ENCODE measurements around the gene GPR137B.

GPR137B gene

DNA sequence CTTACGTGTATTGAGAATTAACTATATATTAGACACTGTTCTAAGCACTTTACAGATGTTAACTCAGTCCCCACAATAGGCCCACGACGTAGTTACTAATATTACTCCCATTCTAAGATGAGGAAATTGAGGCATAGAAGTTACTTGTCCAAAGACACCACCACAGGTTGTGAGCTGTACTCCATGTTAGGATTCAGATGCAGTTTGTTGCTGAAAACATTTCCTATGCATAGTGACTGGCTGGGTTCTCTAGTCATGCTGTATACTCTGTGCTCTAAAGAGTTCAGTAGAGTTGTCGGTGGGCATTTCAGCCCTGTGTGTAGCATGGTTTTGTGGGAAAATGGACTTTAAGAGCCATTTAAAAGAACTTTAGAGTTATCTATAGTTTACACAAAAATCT lies 65.2 kb downstream of the GPR137B start:
- DNase-seq: no peak

DNA sequence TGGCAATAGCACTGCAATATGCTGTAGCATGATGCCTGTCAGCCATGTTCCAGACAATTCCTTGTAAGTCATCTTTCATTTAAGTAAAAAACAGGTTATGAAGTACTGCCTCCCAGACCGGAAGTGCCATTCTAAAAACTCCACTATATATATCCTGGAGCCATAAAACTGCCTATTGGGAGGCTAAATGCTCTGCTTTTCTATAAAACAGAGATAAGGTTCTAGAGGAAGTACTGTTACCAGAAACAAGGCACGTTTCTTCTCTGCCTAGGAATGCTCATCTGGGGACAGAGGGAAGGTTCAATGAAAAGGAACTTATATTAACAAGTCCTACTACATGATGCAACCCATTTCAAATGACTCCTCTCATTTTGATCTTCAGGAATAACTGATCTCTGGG lies 66.8 kb downstream of the GPR137B start:
- DNase-seq: no peak

DNA sequence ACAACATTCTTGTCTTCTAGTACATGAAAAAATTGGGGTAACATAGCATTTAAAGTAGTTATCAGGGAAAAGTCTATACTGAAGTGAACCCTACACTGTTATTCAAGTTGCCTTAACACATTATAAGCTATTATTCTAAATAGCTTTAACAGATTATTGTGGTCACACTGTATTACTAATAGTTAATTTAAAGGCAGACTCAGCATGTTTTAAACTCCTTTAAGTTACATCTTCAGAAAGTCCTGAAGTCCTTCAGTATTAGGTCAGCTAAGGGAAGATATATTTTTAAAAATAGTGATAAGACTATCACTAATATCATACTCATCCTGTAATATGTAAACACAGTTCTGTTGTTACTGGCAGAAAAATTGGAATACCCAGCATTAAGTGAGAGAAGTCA lies 67.4 kb downstream of the GPR137B start:
- DNase-seq: no peak

DNA sequence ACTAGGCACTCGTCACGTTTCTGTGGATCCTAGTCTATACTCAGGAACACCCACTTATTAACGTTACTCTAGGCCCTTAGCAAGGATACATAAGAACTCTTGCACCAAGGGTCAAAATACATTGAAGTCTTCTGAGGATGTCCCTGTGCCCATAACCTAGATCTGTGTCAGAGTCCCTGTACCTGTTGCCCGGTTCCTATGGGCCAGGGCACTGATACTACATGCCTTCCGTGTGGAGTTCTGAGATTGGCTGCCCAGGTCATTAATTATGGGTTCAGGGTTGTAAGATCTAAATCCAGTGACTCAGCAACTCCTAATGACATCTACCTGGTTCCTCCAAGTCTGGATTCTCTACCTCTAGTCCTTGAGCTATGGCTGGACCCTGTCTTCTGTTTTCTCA lies 69.5 kb downstream of the GPR137B start:
- DNase-seq: no peak

DNA sequence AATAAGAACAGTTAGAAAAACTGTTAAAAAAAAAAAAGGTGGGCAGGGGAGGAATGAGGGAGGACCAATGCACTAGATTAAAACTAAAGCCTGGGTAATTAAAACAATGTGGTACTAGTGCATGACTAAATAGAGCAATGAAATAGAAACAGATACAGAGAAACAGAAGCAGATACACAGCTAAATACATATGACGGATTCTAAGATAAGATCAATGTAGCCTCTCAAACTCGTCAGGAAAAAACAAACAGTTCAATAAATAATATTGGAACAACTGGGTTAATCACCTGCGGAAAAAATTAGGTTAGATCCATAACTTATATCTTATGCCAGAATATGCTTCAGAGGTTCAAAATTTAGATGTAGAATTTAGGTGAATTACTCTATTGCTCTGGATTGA lies 71.2 kb downstream of the GPR137B start:
- DNase-seq: no peak

DNA sequence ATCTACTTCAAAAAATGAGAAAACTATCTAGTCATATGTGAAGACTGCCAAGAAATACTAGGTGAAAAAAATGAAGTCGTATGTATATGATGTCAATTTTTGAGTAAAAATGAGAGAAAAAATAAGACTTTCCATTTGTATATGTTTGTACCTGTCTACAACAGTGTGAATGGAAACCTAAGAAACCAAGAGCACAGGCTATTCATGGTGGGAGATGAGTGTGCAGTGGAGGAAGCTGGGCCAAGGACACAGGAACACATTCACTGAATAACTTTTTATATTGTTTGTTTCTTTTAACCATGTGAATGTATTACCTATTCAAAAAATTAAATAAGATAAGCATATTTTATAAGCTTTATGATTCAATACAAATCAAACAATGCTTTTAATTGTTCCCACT lies 72.4 kb downstream of the GPR137B start:
- DNase-seq: no peak

DNA sequence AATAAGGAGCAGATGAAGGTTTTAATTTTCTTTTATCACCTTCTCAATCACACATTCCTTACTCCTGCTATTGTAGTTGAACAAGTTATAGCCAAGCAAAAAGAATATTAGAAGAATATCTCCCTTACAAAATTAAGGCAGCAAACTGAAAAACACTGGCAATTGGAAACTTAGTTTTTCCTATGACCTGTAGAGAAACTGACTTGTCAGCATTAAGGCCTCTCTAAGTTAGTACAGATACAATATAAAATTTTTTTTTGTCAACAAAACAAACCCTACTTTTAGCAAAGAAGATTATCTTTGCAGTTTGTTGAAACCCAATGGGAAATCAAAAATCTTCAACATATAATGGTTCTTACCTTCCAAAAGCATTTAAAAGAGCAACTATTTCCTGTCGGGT lies 78.1 kb downstream of the GPR137B start:
- DNase-seq: no peak

DNA sequence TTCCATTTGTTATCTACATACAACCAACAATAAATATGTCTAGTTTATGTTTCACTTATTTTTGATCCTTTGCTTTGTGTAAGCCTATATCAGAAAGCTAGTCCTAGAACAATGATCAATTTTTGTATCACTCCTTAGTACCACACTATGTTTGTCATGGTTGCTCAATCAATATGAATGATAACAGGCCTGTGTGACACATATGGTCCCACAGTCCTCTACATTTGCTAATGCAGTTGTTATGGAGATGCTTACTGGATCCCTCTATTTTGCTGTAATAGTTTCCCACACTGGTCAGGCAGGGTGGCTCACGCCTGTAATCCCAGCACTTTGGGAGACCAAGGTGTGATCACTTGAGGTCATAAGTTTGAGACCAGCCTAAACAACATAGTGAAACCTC lies 80.3 kb downstream of the GPR137B start:
- no peak for DNase-seq

DNA sequence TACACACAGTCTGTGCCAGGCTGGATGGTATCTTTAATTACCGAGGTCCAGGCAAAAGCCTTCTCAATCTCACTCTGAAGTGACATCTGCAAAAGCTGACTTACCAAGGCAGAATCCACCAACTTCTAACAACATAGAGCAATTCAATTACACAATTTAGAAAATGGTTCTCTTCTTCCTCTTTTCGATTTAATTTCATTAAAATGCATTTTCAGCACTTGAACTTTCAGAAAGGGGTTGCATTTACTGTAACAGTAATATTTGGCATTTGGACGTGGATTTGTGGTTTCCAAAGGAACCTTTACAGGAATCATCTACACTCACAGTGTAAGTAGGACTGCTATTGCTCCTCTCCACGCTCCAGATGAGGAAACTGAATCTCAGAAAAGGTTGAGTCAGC lies 86.1 kb downstream of the GPR137B start:
- DNase-seq: no peak

DNA sequence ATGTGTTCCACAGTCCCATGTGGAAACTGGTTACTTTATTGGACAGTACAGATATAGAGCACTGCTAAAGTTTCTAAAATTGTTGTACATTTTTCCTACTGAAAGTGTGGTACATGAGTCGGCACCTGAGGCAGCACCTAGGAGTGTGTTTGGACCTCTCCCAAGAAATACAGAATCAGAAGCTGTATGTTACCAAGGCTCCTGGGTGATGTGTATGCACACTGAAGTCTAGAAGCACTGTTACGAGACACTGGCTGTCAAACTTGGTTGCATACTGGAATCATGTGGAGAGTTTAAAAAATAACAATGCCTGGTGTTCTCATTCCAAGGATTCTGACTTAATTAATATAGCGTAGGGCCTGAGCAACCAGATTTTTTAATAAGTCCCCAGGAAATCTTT lies 92.8 kb downstream of the GPR137B start:
- DNase-seq: no peak

DNA sequence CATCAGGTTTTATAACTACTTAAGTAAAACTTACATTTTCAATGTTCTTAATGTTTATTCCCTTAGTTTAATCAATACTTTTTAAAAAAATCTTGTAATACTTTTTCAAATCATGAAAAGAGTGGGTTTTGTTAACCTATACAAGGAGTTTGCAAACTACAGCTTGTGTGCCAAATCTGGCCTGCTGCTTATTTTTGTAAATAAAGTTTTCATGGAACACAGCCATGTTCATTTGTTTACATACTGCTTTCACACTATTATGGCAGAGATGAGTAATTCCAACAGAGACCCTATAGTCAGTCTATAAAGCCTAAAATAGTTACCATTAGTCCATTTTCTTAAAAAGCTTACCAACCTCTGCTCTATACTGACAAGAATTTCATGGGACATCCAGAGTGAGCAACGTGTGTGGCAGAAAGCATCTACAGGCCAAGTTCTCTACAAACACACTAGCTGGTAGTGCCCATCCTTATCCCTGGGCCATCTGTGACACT lies 96.8 kb downstream of the GPR137B start:
- DNase-seq: no peak

DNA sequence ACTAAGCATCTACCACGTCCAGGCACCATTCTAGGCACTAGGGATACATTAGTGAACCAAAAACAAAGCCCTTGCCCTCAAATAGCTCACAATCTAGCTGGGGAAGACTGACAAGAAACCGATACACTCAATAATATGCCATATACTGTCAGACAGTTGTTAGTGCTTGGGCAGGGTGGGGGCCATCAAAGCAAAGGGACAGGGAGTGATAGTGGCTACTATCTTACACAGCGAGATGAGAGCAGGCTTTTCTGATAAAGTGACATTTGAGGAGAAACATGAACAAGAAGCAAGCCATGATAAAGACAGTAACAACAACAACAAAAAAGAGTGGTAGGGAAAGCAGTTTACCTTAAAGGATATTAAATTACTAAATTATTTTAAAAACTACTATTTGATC lies 98.3 kb downstream of the GPR137B start:
- no peak for DNase-seq

DNA sequence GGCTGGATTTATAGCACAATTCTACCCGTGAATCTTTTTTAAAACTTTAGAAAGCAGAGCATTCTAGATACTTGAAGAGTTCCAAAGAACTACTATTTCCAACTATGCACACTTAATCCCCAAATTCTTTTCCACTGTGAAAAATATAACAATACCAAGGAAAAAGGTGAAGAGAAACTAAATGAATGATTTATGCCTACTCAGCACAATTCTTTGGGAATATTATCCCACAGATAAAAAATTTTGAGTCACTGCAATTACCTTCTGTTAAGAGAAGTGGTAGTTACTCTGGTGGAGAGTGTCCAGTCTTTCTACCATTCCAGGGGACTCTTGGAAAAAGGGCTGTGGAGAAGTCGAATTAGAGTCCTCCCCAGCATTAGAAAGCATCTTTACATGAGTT lies 100.2 kb downstream of the GPR137B start:
- no peak for DNase-seq

DNA sequence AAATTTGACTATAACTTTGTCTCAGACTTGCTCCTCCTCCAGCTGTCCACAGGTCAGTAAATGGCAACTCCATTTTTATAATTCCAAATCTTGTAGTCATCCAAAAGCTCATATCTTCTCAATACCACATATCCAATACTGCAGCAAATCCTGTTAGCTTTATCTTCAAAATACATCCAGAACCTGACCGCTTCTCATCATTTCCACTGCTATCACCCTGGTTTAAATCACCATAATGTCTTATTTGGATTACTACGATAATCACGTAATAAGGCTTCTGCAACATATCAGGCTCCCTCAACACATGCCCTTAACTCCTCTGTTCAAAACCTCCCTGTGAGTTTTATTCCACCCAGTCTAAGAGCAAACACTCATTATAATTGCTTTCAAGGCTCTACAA lies 104.9 kb downstream of the GPR137B start:
- DNase-seq: no peak

DNA sequence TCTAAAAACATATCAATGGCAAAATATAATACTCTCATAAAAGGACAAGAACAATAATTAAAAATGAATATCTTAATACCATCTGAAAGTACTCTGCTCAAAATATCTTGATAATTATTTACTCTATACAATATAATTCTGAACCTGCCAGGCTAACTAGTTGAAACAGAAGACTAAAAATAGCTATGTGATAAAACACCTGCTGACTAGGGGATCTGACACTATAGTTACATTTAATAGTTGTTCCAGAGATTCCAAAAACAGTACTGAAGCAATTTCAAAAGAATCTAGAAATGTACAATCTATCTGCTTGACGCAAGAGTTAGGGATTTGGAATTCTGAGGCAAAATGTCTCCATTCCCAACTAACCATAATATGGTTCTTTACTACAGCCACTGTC lies 109.2 kb downstream of the GPR137B start:
- DNase-seq: no peak

DNA sequence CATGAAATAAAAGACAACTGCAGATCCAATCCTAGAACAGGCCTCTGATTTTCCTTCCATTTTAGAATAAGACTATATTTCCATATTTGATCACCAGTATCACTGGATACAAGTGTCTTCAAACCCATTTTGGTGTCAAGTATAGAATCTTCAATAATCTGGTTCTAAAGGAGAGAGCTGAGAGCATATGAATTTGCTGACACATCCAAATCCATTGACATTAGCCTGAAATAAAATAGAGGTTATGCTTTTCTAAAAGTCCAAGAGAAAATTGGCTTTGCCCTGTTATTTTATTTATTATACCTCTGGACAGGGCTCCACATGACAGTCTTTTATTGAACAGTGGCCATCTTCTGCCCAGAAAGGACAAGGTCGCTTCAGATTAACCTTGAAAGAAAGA lies 110.8 kb downstream of the GPR137B start:
- no peak for DNase-seq

DNA sequence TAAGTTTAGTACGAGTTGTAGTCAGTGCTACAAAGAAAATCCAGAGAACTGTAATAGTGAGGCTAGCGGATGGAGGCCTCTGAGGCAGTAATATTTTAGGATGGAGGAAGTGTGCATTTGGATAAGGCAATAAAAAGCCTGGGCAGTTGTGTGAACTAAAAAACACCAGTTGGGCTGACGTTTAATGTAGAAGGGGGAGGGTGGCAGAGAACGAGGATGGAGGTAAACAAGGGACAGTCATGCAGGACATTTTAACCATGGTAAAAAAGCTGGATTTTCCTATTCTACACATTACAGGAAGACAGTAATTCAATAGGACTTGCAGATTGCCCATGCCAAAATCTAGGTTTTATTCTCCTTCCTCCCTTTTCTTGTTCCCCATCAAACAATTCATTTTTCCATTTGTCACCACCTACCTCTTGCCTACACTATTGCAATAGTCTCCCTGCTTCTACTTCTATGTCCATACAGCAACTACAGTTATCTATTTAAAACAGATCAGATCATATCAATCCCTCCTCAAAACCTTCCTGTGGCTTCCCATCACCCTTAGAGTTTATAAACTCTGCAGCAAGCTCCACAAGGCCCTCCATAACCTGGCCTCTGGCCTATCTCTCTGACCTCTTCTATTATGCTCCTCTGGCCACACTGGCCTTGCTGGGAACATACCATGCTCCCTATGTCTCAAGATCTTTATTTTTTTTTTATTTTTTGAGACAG lies 111.7 kb downstream of the GPR137B start:
- DNase-seq: no peak

DNA sequence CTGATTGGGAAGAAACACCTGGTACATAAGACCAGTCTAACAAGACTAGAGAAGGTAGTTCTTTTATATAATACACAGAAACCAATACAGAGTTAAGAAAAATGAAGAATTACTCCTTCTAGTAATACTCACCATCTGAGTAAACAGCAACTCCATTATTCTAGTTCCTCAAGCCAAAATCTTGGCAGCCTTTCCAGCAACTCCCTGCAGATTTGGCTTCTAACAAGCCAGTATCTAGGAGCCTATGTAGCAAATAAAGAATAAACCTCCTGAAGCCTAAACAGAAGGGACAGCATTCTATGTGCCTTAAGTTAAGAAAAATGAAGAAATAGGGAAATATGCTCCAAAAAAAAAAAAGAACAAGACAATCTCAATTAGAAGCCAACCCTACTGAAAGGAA lies 114.9 kb downstream of the GPR137B start:
- DNase-seq: no peak

DNA sequence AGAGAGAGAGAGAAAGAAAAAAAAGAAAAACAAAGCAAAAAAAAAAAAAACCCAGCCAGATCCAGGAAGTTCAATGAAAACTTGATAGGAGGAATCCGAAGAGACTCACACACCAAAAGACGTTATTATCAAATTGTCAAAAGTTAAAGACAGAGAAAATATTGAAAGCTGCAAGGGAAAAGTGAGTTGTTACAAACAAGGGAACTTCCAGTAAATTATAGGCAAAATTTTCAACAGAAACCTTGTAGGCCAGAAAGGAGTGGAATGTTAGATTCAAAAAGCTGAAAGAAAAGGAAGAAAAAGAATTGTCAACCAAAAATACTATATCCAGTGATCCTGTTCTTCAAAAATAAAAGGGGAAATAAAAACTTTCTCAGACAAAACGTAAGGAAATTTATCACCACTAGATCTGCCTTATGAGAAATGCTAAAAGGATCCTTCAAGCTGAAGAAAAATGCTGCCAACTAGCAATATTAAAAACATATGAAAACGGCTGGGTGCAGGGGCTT lies 115.8 kb downstream of the GPR137B start:
- DNase-seq: no peak

Measured in CD4-positive, alpha-beta T cell treated with Interleukin-17A for 1 hour (primary cell).